CD4-positive, alpha-beta T cell treated with Interleukin-2 at 100 ng/mL for 4 hours (primary cell): ENCODE measurements around the gene METTL17.
"Not testable (repeated sequence)": the region's sequence is repeated elsewhere in the genome, so short reads cannot be mapped to it uniquely, and the experiment has no call there.

Experiments
- DNase-seq: peaks from one replicate; pipeline ENCODE4 v3.0.0-alpha.2; 2020; ENCODE audit warnings: low spot score

METTL17 gene, protein sequence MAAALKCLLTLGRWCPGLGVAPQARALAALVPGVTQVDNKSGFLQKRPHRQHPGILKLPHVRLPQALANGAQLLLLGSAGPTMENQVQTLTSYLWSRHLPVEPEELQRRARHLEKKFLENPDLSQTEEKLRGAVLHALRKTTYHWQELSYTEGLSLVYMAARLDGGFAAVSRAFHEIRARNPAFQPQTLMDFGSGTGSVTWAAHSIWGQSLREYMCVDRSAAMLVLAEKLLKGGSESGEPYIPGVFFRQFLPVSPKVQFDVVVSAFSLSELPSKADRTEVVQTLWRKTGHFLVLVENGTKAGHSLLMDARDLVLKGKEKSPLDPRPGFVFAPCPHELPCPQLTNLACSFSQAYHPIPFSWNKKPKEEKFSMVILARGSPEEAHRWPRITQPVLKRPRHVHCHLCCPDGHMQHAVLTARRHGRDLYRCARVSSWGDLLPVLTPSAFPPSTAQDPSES

GRCh38 chr14:20989787-20990600 is at the start of gene METTL17:
Gene METTL17, plus strand, starts transcription at chr14:20989980. Its CDS starts 23 bp downstream, at chr14:20990003.
- DNase-seq = peak; percentile 91

- DNase-seq = not testable (repeated sequence)
Measured at GRCh38 chr14:20945146-20945545, 44.6 kb upstream of the METTL17 start.

DNA sequence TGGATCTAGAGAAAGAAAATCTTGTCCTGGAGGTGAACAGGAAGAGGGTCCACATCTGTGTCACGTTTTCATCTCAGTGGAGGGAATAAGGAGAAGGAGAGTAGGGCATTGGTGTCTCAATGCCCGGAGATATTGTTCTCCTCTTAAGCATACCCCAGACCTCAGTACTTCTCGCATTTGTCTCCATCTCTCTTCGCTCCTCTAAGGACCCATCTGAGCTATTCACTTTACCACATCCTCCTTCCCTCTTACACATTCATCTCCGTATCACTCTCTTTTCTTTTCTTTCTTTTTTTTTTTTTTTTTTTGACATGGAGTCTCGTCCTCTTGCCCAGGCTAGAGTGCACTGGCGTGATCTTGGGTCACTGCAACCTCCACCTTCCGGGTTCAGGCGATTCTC is 43.1 kb upstream of the METTL17 start:
- not testable (repeated sequence) for DNase-seq

DNA sequence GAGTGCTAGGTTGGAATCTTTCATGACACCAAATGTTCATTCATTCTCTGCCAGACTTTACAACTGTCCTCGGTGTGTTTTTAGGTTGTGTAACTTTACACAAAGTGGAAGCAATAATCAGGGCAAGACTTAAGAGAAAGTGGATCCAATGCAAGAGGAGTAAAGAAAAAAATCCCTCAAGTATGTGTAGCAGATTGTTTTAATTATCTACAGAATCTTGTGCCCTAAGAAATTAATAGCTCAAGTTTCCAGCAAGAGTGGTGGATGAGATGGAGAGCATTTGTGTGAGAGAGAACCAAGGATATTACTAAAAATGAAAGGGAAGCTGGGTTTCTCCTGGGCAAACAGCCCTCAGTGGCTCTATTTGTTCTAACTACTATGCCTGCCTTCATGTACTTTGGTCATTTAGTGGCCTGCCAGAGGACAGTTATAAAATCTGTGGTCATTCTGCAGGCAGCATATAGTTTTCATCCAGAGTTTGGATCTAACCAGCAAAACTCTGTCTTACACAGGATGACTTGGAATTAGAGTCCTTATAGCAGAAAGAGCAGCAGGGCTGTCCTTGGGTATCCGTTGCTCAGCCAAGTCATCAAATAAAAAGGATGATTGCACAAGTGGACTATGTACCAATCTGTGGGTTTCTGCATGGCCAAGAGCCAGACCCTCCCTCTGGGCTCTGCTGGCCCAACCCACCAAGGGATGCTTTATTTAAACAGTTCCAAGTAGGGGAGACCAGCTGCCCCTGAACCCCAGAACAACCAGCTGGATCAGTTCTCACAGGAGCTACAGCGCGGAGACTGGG is 34.8 kb upstream of the METTL17 start, which contains the start of gene RNASE2:
Gene RNASE2, plus strand, starts transcription at position 752 of the 802 bp plus-strand sequence. CDS start 285 bp downstream, outside the sequence.
- not testable (repeated sequence) for DNase-seq

DNA sequence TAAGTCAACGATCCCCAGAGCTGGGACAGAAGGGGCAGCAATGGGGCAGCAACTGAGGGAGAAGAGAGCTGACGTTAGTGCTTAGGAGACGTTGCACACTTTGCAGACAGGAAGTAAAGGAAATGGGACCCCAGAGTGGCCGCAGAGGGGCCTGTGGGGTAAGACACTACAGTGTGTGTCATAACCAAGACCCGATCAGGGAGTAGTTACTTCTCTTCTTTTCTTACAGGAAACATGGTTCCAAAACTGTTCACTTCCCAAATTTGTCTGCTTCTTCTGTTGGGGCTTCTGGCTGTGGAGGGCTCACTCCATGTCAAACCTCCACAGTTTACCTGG is 34.3 kb upstream of the METTL17 start:
- DNase-seq = not testable (repeated sequence)

DNA sequence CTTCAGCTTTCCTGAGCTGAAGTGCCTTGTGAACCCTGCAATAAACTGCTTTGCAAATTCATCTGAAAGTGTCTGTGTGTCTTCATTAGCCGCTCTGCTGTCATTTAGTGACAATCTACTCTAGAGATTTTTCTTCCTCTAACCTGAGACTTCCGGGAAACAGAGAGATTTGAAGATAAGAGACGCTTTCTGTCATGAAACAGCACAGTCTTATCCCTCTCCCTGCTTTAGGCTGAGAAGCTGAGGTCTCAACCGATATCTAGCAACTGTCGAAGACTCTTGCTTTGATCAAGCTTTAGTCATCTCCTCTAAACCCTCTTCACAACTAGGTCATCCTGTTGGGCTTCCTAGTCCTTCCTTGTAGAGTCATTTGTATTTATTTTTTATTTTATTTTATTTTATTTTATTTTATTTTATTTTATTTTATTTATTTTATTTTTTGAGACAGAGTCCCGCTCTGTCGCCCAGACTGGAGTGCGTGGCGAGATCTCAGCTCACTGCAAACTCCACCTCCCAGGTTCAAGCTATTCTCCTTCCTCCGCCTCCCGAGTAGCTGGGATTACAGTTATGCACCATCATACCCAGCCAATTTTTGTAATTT is 33.3 kb upstream of the METTL17 start:
- DNase-seq = no peak

DNA sequence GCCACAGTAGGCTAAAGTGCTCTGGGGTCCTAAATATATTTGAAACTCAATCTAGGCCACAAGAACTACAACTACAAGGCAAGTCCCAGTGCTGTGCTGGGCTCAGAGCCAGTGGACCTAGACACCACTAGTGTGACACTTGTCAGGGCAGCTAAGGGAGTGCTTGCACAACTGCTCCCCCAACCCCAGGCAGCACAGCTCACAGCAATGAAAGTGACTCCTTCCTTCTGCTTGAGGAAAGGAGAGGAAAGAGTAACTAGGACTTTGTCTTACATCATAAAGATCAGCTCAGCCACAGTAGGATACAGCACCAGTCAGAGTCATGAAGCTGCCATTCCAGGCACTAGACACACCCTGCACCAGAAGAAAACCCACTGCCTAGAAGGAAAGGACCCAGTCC is 30.8 kb upstream of the METTL17 start:
- DNase-seq = not testable (repeated sequence)

DNA sequence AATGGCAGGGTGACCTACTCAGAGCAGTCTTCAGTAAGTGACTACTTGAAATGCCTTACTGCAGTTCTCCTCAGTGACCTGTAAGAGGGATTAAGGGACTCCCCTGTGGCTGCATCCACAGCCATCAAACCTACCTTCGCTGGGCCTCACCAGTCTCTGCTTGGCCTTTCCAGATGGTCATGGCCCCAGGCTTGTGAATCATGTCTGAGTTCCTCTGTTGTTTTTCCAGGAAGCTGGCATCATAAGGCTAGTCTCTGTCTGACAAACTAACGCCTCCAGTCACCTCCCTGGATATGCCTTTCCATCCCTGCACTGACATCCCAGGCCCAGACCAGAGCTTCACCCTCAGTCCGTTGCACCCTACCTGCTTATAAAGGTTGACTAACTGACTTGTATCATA is 20.4 kb upstream of the METTL17 start:
- DNase-seq = no peak

DNA sequence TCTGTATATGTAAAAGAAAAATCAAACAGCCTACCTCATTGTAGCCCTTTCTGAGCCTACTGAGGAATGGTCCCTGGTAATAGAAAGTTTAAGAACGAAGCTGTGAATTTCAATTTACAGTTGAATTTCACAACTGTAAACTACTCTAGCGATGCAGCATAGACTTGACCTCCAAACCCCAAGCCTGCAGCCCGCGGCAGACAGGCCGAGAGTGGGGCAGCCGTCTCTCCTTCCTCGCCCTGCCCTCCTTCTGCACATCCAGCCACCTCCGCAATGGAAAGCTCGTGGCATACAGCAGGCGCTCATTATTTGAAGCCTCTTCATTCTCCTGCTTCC is 19.2 kb upstream of the METTL17 start:
- DNase-seq = no peak

GRCh38 chr14:20970983-20971704 is 18.6 kb upstream of the METTL17 start:
- peak; percentile 79 for DNase-seq

GRCh38 chr14:20971705-20972021 is 18.1 kb upstream of the METTL17 start:
- DNase-seq = no peak

GRCh38 chr14:20973501-20973900 is 16.3 kb upstream of the METTL17 start:
- DNase-seq = no peak

- DNase-seq = no peak
Measured at GRCh38 chr14:20976291-20976690, 13.5 kb upstream of the METTL17 start.

GRCh38 chr14:20978687-20979086 is 11.1 kb upstream of the METTL17 start:
- no peak for DNase-seq

GRCh38 chr14:20980906-20981305 is 8.9 kb upstream of the METTL17 start:
- no peak for DNase-seq

DNA sequence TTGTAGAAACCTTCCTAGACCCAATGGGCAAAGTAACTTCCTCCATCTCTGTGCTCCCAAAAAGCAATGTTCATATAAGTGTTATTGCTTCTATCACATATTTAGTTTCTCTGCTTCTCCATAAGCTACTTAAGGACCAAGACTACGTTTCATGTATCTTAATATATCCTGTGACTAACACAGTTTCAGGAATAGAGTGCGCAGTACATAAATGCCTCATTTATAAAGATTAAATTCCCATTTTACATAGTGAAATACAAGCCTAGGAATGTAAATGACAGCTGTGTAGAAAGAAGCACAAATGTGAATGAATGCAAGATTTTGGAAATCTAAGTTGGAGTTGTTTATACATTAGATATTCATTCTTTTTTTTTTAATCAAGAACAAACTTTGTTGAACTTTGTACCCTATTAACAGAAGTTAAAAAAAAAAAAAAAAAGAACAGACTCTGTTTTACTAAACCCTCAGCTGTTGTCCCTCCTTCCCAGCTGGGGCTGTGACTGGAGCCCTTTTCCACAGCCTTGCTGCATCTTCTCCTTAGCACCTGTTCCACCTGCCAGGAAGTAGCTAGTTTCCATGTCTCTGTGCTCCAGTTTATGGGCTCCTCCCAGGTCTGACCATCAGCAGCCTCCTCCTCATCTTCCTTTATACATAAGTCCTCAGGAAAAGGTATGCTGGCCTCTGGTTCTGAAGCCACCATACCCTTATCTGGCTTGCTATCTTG is 7.0 kb upstream of the METTL17 start:
- DNase-seq = no peak

- not testable (repeated sequence) for DNase-seq
Measured at GRCh38 chr14:20985650-20986049, 4.1 kb upstream of the METTL17 start.

GRCh38 chr14:20986811-20987210 is 3.0 kb upstream of the METTL17 start:
- DNase-seq = no peak

DNA sequence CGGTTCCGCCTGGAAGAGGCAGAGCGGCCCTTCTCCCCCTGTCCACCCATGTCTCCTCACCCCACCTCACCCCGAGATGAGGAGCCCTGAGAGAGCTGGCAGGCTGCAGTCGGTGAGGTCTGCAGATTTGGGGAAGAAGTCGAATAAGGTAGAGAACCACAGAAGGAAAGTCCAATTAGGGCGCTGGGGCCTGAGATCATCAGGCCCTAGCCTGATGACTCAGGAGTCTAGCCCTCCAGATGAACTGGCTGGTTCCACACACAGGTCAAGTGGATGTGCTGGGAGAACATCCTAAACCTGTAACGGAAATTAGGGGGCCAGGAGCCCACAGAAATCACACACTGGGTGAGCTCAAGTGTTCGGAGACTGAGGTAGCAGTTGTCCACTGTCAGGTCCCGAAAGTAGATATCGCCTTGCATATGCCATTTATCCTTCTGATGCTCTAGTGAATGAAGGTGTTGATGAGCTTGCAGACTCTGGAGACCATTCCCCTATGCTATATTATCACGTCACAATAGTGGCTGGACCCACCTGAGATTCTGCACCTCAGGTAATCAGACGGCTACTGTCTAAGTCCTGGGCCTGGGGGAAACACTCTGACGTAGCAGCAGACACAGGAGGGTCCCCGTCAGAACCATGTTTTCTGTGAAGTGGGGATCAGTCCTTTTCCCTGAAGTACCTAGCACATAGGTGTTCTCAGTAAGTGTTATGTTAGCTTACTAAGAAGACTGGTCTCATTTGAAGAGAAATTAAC is 886 bp upstream of the METTL17 start:
- DNase-seq = peak; percentile 14

DNA sequence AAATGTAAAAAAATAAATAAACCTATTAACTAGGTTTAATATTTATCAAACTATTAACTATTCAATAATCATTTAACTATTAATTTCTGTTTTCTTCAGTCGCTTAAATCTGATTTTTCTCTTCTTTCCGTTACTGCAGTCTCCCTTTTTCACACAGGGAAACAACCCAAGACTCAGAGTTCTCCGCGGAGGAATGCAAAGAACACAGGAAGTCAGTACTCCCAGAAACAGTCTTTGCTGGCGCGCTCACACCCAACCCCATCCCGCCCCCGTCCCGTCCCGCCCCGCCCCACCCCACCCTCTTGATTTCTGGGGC is 351 bp upstream of the METTL17 start:
- no peak for DNase-seq
